Measurements from ENCODE around the gene VPS45.
"Not testable (repeated sequence)": the region's sequence is repeated elsewhere in the genome, so short reads cannot be mapped to it uniquely, and the experiment has no call there.

The VPS45 gene

GRCh38 chr1:150067184-150068108 lies at the start of gene VPS45:
VPS45 (plus strand) TSS chr1:150067776; CDS start chr1:150067858, 82 bp downstream.
- DNase-seq = peak; percentile 90

GRCh38 chr1:150018165-150018564 lies 49.4 kb upstream of the VPS45 start:
- DNase-seq = no peak

- no peak for DNase-seq
These were observed 46.9 kb upstream of the VPS45 start for GRCh38 chr1:150020711-150021110.

- DNase-seq = no peak
These were observed 46.3 kb upstream of the VPS45 start for GRCh38 chr1:150021191-150021694.

GRCh38 chr1:150022357-150022756 lies 45.2 kb upstream of the VPS45 start:
- no peak for DNase-seq

GRCh38 chr1:150024156-150024555 lies 43.4 kb upstream of the VPS45 start:
- no peak for DNase-seq

GRCh38 chr1:150028322-150028721 lies 39.3 kb upstream of the VPS45 start:
- no peak for DNase-seq

- DNase-seq = no peak
These were observed 33.2 kb upstream of the VPS45 start for GRCh38 chr1:150034336-150034735.

- no peak for DNase-seq
These were observed 17.6 kb upstream of the VPS45 start for GRCh38 chr1:150049926-150050325.

- no peak for DNase-seq
These were observed 16.5 kb upstream of the VPS45 start for GRCh38 chr1:150051089-150051373.

GRCh38 chr1:150051905-150052412 lies 15.6 kb upstream of the VPS45 start:
- not testable (repeated sequence) for DNase-seq

- DNase-seq = no peak
These were observed 13.7 kb upstream of the VPS45 start for GRCh38 chr1:150053926-150054325.

GRCh38 chr1:150055507-150055906 lies 12.1 kb upstream of the VPS45 start:
- not testable (repeated sequence) for DNase-seq

- DNase-seq = no peak
These were observed 11.2 kb upstream of the VPS45 start for GRCh38 chr1:150056407-150056806.

GRCh38 chr1:150060260-150060659 lies 7.3 kb upstream of the VPS45 start:
- DNase-seq = no peak

- DNase-seq = no peak
These were observed 5.9 kb upstream of the VPS45 start for GRCh38 chr1:150061632-150062101.

- no peak for DNase-seq
These were observed 5.5 kb upstream of the VPS45 start for GRCh38 chr1:150062113-150062512.

- DNase-seq = no peak
These were observed 2.2 kb upstream of the VPS45 start for GRCh38 chr1:150065184-150065871.

GRCh38 chr1:150066328-150066727 lies 1.2 kb upstream of the VPS45 start:
- no peak for DNase-seq

- DNase-seq = peak; percentile 46
These were observed 765 bp upstream of the VPS45 start for GRCh38 chr1:150066838-150067183.

GRCh38 chr1:150068109-150068435 lies 496 bp downstream of the VPS45 start:
- no peak for DNase-seq

GRCh38 chr1:150069923-150070322 lies 2.3 kb downstream of the VPS45 start:
- DNase-seq = no peak

GRCh38 chr1:150072959-150073358 lies 5.4 kb downstream of the VPS45 start:
- DNase-seq = peak; percentile 5

- DNase-seq = no peak
These were observed 5.9 kb downstream of the VPS45 start for GRCh38 chr1:150073516-150073915.
